C4-2B (cell line): ENCODE results near the gene MRI1.

Experiments
- H3K27ac ChIP-seq: fragments of 450-650 bp; 2 replicates; pipeline ENCODE4 v1.5.1; 2017
- ZFX ChIP-seq: fragments of 450-650 bp; IDR thresholded peaks from 2 replicates; pipeline ENCODE4 v1.6.1; 2017
- TF ChIP-seq, protein P1 (sequence below): fragments of 450-650 bp; conservative IDR thresholded peaks from 2 replicates; pipeline ENCODE4 v1.5.1; 2017; ENCODE audit warnings: mild to moderate bottlenecking

MRI1 gene

DNA sequence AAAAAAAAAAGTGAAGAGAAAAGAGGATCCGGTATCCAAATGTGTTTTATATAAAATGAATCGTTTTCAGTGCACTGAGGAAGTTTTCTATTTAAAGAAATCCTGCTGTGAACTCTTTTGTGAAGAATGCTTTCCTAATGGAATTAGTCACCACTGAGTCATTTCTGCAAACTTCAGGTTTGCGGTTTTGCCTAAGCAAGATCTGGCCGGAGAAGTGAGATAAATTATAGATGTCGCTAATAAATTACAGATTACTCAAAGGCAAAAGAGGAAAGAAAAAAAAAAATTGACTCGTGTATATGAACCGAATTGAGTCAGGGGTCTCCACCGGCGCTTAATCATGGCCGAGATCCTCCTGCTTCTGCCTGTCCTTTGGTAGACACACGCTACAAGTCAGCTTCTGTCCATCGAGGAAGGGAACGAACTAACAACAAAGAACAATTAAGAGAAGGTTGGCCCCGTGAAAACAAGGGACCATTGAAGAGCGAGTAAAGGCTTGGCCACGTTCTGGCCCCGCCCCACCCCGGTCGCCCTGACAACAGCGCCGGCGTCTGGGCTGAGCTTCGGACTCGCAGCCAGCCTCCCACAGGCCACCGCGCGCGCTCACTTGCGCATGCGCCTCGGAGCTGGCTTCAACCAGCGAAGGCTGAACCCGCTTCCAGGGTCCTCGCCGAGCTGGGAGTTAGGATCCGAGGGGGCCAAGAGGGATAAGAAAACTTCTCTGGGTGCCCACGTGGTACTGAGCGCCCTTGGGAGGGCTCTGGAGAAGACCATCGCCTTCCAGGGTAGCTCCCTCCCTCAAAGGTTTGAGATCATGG is 33.0 kb upstream of the MRI1 start:
- H3K27ac ChIP-seq: peak overlapping the region; percentile 76
- no peak for TF ChIP-seq ZFX
- TF ChIP-seq, protein P1, sequence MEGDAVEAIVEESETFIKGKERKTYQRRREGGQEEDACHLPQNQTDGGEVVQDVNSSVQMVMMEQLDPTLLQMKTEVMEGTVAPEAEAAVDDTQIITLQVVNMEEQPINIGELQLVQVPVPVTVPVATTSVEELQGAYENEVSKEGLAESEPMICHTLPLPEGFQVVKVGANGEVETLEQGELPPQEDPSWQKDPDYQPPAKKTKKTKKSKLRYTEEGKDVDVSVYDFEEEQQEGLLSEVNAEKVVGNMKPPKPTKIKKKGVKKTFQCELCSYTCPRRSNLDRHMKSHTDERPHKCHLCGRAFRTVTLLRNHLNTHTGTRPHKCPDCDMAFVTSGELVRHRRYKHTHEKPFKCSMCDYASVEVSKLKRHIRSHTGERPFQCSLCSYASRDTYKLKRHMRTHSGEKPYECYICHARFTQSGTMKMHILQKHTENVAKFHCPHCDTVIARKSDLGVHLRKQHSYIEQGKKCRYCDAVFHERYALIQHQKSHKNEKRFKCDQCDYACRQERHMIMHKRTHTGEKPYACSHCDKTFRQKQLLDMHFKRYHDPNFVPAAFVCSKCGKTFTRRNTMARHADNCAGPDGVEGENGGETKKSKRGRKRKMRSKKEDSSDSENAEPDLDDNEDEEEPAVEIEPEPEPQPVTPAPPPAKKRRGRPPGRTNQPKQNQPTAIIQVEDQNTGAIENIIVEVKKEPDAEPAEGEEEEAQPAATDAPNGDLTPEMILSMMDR: no peak

DNA sequence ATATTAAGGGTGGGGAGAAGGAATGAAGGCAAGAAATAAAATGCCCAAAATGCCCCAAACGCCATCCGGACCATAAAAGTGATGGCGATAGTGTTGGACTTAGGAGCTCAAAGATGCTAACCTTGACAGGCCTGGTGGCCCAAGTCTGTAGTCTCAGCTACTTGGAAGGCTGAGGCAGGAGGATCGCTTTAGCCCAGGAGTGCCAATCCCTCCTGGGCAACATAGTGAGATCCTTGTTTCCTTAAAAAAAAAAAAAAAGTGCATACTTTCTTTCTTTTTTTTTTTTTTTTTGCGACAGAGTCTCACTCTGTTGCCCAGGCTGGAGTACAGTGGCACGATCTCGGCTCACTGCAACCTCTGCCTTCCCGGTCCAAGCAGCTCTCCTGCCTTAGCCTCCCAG is 32.0 kb upstream of the MRI1 start:
- TF ChIP-seq, protein P1: no peak
- TF ChIP-seq ZFX: no peak
- peak overlapping the region; percentile 76; the same call in 1 of the 2 replicates for H3K27ac ChIP-seq

DNA sequence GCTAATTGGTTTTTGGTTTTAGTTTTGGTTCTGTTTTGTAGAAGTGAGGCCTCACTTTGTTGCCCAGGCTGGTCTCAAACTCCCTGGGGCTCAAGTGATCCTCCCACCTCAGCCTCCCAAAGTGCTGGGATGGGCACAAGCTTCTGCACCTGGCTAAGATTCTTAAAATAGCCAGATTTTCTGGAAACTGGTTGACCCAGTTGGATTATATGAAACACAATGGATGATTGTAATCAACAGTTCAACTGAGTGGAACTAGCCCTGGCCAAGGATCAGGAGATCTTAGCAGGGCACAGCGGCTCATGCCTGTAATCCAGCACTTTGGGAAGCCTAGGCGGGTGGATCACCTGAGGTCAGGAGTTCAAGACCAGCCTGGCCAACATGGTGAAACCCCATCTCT is 29.6 kb upstream of the MRI1 start:
- no peak for TF ChIP-seq ZFX
- H3K27ac ChIP-seq: no peak overlapping the region

DNA sequence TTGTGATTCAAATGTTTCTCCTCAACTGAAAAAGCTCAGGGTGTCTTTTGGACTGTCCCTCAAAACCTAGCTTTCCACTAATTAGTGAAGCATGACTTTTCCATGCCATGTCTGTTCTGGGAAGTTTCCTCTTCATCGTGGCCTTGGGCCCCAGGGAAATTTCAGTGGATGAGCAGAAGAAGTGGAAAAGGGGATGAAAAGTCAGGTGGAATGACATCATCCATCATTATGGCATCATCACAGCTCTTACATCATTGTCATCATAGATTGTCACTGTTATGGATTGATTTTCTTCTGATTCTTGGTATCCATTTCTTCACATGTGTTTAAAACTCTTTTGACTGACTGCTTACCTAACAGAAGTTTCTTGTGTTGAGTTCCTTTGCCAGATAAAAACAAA is 26.2 kb upstream of the MRI1 start:
- TF ChIP-seq ZFX: no peak
- TF ChIP-seq, protein P1: no peak
- H3K27ac ChIP-seq: no peak overlapping the region

DNA sequence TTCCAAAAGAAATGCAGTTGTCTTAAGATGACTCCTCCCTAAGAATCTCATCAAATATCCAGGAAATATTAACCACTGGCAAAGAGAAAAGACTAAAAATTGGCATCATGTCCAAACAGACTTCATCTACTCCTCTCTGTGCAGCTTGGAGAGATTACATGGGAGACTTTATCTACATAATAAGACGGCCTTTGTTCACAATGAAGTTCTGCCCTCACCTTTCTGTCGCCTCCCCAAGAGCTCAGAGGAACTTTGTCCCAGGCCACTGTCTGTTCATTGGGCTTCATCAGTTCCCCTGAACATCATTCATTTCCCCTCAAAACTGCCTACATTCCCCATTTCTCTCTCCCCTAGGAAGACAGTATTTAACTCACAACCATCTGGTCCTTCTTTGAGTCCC is 22.4 kb upstream of the MRI1 start:
- H3K27ac ChIP-seq: no peak overlapping the region
- TF ChIP-seq, protein P1: no peak
- TF ChIP-seq ZFX: no peak

DNA sequence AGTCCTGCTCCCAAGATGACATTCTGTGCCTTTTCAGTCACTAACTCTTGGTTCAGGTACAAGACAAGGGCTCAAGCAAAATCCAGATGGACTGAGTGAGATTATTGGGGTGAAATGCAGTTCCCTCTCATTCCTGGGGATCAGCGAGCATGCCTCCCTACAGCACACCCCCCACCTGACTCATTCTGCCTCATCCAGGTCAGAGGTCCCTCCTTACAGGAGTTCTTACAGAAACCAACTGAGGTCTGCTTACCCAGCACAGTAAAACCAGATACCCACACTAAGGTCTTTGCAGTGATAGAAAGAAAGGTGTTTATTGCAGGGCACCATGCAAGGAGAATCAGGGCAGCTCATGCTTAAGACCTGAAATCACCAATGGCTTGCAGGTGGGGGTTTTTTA is 21.6 kb upstream of the MRI1 start:
- TF ChIP-seq, protein P1: no peak
- TF ChIP-seq ZFX: no peak
- no peak overlapping the region for H3K27ac ChIP-seq

DNA sequence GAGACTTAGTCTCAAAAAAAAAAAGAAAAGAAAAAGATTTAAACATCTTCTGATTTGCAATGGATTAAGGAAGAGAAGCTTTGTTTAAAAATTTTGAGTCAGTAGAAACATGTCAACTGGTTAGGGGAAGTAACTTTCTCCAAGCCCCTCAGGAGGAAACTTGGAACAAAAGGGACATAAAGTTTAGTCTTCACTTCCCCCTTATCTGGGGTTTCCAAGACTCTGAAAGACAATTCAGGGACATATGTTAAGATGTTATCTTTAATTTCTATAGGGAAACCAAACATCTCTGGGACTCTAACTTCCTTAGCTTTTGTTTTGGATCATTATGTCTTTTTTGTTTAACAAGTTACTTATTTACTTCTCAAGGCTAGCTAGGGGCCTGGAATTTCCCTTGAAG is 20.1 kb upstream of the MRI1 start:
- TF ChIP-seq ZFX: no peak
- TF ChIP-seq, protein P1: no peak
- no peak overlapping the region for H3K27ac ChIP-seq

DNA sequence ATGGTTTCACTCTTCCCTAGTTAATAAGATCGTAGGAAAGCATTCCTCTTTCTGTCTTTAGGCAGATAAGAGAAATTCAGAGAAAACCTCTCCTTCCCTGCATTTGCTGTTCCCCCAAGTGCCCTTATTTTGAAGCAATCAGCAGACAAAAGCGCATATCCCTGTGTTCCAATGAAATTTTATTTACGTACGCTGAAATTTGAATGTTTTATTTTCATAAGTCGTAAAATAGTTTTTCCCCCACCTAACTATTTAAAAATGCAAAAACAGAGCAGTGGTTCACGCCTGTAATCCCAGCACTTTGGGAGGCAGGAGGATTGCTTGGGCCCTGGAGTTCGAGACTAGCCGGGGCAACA is 17.2 kb upstream of the MRI1 start:
- TF ChIP-seq, protein P1: no peak
- no peak for TF ChIP-seq ZFX
- peak overlapping the region; percentile 78 for H3K27ac ChIP-seq
